GM21528 (cell line): Measurements from ENCODE around the gene SLC25A11.

Experiments used
- ATAC-seq: cut with Tn5 transposase; IDR thresholded peaks from one replicate; pipeline ENCODE4 v1.9.1; 2021; ENCODE audit warnings: mild to moderate bottlenecking, moderate library complexity; ENCODE audit not compliant: unreplicated experiment, low FRiP score

SLC25A11 gene

DNA sequence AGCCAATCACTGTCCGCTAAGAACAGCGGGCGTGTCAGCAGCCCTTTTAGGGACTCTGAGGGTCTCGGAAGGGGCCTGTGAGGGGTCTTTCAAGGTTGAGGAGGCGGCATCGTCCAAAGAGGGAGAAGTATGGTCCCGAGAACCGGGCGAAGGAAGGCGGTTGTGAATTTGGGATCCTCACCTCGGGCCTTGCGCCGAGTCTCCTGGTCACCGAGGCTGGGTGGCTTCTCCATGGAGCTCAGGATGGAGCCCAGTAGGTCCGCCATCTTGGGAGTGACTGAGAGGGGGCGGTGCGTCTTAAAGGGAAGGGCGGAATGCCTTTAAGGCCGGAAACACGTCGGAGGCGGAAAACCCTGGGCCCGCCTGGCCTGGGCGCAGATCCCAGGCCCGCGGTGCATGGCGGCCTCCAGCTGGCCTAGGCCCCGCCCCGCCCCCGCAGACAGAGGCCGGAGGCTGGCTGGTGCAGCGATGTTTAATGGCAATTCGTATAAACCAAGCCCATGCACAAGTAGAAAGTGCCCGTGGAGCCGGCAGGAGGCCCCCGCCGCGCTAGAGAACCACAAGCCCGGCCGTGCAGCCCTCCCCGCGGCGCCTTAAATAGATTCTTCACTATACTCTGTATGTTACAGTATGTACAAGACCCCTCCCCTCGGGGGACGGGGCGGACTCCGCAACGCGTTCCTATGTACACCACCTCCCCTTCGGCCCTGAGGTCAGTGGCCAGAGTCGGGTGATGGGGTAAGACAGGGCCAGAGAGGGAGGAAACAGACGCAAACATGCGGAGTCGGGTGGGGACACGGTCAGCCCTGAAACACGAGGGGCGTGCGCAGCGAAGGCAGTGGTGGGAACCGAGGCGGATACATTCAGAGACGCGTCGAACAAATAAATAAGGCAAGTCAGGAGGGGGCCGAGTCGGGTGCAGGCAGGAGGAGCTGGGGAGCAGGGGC, 28.0 kb upstream of the SLC25A11 start, which contains the start of gene SPAG7:
TSS of gene SPAG7 (minus strand) at position 279 of the 947 bp plus-strand sequence. CDS start at position 266, 13 bp downstream.
- peak; percentile 66 for ATAC-seq

DNA sequence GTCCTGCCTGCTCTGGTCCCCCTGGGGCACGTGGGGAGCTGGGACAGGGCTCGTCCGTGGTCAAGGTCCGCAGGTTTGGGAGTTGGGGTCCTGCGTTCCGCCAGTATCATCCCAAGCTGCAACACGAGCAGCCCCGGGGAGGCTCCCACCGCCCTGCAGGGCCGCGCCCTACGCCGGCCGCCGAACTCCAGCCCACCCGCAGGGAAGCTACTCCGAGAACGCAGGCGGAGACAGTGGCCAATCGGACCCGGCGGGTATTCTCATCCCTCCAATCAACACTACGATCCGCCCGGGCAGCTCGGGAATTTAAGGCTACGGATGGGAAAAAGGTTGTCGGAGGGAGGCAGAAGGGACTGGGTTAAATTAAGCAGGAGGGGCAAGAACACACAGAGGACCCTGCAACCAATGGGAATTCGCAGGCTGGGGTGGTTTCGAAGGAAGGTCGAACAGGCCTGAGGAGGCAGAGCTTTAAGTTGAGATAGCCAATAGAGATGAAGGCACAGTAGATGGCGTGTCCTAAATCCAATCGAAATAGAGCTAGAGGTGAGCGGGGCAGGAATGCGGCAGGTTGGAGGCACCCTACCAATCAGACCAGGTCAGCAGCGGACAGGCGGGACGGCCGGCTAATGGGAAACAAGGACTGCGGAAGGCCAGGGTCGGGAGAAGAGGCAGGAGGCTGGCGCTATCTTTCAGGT, 27.1 kb upstream of the SLC25A11 start:
- ATAC-seq: peak; percentile 77

- ATAC-seq: no peak
Measured at GRCh38 chr17:4965311-4965986, 25.6 kb upstream of the SLC25A11 start.

- no peak for ATAC-seq
Measured at GRCh38 chr17:4960279-4960922, 20.6 kb upstream of the SLC25A11 start.

GRCh38 chr17:4959261-4959965, 19.6 kb upstream of the SLC25A11 start:
- no peak for ATAC-seq

DNA sequence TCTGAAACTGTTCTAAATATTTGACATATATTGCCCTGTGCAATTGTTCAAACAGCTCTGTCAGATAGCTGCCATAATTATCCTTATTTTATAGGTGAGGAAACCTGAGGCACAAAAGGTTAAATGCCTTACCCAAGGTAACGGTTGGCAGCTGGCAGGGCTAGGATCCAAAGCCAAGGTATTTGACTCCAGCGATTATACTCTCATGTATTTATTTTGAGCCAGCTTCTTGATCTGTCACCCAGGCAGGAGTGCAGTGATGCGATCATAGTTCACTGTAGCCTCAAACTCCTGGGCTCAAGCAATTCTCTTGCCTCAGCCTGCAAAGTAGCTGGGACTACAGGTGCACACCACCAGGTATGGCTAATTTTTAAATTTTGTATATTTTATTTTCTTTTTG, 18.3 kb upstream of the SLC25A11 start:
- no peak for ATAC-seq

- ATAC-seq: no peak
Measured at GRCh38 chr17:4956493-4957061, 16.7 kb upstream of the SLC25A11 start.

- ATAC-seq: no peak
Measured at GRCh38 chr17:4955091-4955490, 15.2 kb upstream of the SLC25A11 start.

GRCh38 chr17:4953451-4953961, 13.7 kb upstream of the SLC25A11 start:
- ATAC-seq: no peak

- ATAC-seq: no peak
Measured at GRCh38 chr17:4951486-4951885, 11.6 kb upstream of the SLC25A11 start.

GRCh38 chr17:4950746-4951204, 10.9 kb upstream of the SLC25A11 start, which contains the start of gene ENO3:
Gene ENO3, plus strand, starts transcription at chr17:4951119. Its CDS starts 711 bp downstream, at chr17:4951830.
- no peak for ATAC-seq

DNA sequence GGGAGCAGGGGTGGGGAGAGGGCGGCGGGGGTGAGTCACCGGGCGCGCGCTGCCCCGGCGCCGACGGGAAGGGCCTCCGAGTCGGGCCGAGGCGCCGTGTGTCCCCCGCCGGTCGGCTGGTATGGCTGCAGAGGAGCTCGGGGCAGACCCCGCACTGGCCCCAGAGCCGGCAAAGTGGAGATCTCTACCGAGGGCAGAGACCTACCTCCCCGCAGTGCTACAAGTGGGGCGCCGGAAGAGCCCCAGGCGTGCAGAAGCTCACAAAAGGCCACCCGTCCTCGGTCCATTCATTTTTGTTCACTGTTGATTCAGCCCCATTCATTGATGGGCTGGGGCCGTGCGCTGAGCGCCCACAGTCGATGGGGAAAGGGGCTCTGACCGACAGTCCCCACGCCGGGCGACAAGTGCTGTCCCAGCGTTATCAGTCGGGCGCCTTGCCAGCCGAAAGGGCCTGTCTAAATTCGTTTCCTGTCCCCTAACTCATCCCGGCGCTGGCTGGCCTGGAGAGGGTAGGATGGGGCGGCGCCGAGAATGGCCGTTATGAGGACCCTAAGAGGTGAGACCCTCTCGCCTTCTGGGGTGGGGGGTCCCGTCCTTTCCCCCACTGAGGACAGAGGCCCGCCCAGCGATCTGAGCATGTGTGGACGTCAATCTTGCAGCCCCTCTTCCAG, 10.4 kb upstream of the SLC25A11 start:
- ATAC-seq: peak; percentile 1

DNA sequence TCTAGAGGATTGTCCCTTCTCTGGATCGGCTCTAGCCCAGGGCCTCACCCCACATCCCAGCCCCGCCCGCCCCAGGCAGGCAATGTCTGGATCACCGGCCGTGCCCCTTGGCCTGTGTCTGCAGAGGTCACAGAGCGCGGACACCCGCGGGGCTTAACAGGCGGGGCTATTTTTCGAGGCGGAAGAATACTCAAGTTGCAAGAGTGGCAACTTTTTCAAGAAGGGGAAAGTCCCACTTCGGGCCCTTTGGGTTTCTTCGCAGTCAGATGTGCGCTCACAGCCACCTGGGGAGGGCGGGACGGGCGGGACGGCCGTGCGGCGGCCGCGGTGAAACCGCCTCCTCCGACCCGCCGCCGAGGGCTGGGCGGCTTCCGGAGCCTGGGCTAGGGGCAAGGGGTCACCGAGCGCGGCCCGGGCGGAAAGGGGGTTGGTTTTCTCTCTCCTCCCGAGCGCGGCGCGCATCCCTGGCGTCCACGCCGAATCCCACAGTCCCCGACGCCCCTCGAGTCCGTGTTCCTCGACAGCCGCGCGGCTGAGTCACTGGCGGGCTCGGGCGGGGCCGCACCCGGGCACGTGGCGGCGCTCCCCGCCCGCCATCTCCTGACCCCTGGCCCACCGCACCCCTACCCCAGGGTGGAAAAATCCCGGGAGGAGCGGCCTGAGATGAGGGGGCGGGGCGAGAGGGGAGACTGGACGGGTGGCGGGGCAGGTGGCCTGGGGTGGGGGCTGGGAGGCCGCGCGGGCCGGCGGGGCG, 9.7 kb upstream of the SLC25A11 start:
- ATAC-seq: peak; percentile 30

DNA sequence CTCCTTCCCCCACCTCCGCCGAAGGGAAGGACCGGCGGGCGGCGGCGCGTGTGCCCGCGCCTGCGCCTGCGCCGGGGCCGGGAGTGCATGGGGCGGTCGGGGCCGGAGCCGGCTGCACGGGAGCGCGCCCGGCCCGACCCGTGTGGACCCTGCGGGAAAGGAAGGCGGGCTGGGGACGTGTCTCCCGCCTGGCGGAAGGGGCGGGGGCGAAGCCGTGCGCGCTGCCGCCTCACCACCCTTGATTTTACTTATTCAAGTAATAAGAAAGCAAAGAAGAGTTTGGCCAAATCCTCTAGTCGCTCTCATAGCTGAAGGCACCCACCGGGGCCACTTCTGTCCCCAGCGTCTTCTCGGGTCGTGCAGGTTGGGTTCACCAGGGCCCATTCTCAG, 9.1 kb upstream of the SLC25A11 start:
- ATAC-seq: peak; percentile 35

- ATAC-seq: peak; percentile 16
Measured at GRCh38 chr17:4948166-4948930, 8.5 kb upstream of the SLC25A11 start, which contains the start of gene PFN1. Gene PFN1, minus strand, starts transcription at chr17:4948530. Its CDS starts 136 bp downstream, at chr17:4948394.

DNA sequence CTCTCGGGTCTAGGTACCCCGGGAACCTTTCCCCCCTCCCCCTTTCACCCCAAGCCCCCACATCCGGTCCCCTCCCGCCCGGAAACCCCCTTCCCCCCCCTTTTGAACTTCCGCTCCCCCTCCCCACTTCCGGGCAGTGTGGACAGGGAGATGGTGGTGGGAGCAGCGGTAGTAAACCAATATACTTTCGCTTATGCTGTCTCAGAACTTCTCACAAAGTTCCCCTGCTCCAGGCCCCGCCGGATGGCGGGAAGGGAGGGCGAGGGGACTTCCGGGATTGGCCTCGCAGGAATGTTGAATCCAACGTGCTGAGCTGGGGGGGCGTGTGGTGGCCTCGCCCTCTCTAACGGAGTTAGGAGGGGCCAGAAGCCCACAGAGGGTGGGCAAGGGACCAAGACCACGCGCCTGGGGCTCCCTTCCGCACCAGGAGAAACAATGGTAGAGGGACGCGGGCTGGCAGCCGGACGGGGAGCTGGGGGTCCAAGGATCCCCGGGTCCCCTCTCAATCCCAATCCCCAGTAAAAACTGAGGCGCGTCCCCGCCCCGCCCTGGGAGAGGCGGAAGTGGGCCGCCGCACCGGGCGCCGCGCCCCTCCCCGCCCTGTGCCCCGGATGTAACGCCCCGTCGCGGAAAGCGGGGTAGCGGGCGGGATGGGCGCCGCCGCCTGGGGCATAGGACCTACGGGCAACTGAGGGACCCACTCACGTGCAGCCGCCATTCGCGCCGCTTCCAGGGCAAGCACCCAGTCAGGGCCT, 7.7 kb upstream of the SLC25A11 start:
- ATAC-seq: no peak
